Measurements from ENCODE around the gene RNGTT. TPM values are rescaled to one million over a fixed set of nuclear protein-coding genes. Genes with fewer than 3 reads are reported as not detected.

The RNGTT gene
- total RNA-seq, 6 experiments from 2014 or later: 16.0 to 17.4 (median 16.8) TPM

GRCh38 chr6:88965691-88966090 lies 2.3 kb upstream of the RNGTT start:
- no peak for TF ChIP-seq CTCF (IDR thresholded peaks at IDR 0.05)
- H3K27ac Mint-ChIP-seq: no peak overlapping the region

DNA sequence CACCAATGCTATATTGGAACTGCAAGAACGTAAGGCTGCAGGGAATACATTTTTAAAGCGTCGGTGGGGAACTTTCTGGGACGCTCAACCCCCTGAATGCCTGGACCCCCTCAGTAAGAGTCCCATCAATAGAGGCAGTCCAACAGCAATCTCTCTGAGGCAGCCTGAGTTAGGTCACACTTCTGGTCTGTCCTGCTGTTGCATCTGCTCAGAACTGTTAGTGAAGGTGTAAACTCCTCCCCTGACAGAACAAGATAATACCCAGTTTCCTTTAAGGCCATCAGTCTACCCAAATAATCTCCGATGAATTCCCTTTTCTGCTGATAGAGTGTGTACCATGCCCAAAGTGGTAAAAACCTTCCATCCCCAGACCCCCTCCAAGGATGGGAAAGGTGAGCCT lies 1.1 kb upstream of the RNGTT start:
- no peak overlapping the region for H3K27ac Mint-ChIP-seq

More at GRCh38 chr6:88965691-88966090, 2.3 kb upstream of the RNGTT start:
- Mint-ChIP-seq H3K9me3 (peaks cover 21% of the 10 kb centered on the region), H3K4me3 (no peak overlapping the region), H3K27me3 (ENCODE audit: insufficient read depth) (peaks cover 1% of the 10 kb centered on the region; the same call in 1 of the 2 replicates), H3K4me1 (ENCODE audit: low read depth) (peaks cover 24% of the 10 kb centered on the region), H3K36me3 (ENCODE audit: low read depth) (peaks cover 6% of the 10 kb centered on the region)
- no peak for DNase-seq

GRCh38 chr6:88958842-88959241 lies 4.6 kb downstream of the RNGTT start:
- no peak for TF ChIP-seq CTCF (IDR thresholded peaks at IDR 0.05)
- H3K4me1 Mint-ChIP-seq (ENCODE audit: low read depth): peaks cover 19% of the 10 kb centered on the region
- peaks cover 18% of the 10 kb centered on the region for H3K36me3 Mint-ChIP-seq (ENCODE audit: low read depth)
- H3K27ac Mint-ChIP-seq: no peak overlapping the region
- no peak overlapping the region for H3K4me3 Mint-ChIP-seq
- DNase-seq: no peak
- H3K9me3 Mint-ChIP-seq: peaks cover 6% of the 10 kb centered on the region; the same call in 1 of the 2 replicates
- no peaks in the 10 kb centered on the region for H3K27me3 Mint-ChIP-seq (ENCODE audit: insufficient read depth)

More for the DNA sequence above, 1.1 kb upstream of the RNGTT start:
- peaks cover 1% of the 10 kb centered on the region; the same call in 1 of the 2 replicates for H3K27me3 Mint-ChIP-seq (ENCODE audit: insufficient read depth)
- DNase-seq: no peak
- peak overlapping the region; percentile 100 for H3K4me3 Mint-ChIP-seq
- H3K36me3 Mint-ChIP-seq (ENCODE audit: low read depth): peaks cover 6% of the 10 kb centered on the region
- peaks cover 21% of the 10 kb centered on the region for H3K9me3 Mint-ChIP-seq
- no peak for TF ChIP-seq CTCF (IDR thresholded peaks at IDR 0.05)
- H3K4me1 Mint-ChIP-seq (ENCODE audit: low read depth): peaks cover 24% of the 10 kb centered on the region

- Mint-ChIP-seq H3K9me3 (peaks cover 29% of the 10 kb centered on the region), H3K27ac (no peak overlapping the region), H3K4me3 (no peak overlapping the region), H3K36me3 (ENCODE audit: low read depth) (peaks cover 40% of the 10 kb centered on the region), H3K4me1 (ENCODE audit: low read depth) (peaks cover 12% of the 10 kb centered on the region), H3K27me3 (ENCODE audit: insufficient read depth) (no peaks in the 10 kb centered on the region)
- TF ChIP-seq CTCF (IDR thresholded peaks at IDR 0.05): no peak
- no peak for DNase-seq
These were observed 9.7 kb downstream of the RNGTT start for GRCh38 chr6:88953550-88954386.

- DNase-seq: no peak
- Mint-ChIP-seq H3K27me3 (ENCODE audit: insufficient read depth) (no peaks in the 10 kb centered on the region), H3K27ac (no peak overlapping the region), H3K36me3 (ENCODE audit: low read depth) (peaks cover 40% of the 10 kb centered on the region), H3K9me3 (peaks cover 29% of the 10 kb centered on the region), H3K4me1 (ENCODE audit: low read depth) (peaks cover 12% of the 10 kb centered on the region), H3K4me3 (no peak overlapping the region)
- no peak for TF ChIP-seq CTCF (IDR thresholded peaks at IDR 0.05)
These were observed 11.2 kb downstream of the RNGTT start for GRCh38 chr6:88952065-88952704.

All from HFFc6 (cell line).